Breast epithelium (tissue), 4 donors: ENCODE results near the gene GREB1. TPM values are rescaled to one million over a fixed set of nuclear protein-coding genes. Genes with fewer than 3 reads are reported as not detected.

ENCODE experiments used
- DNase-seq, 2 donors: peaks; one replicate each; pipeline ENCODE4 v3.0.0-alpha.2; 2019; ENCODE audit warnings: low spot score in 2 of 2
- H3K27ac ChIP-seq, 2 donors: fragments of 200-600 bp; sonication (generic) in 1 of 2; one replicate each; pipeline ENCODE4 v1.5.1; 2016 to 2019; ENCODE audit warnings: mild to moderate bottlenecking in 1 of 2
- H3K27me3 ChIP-seq, 2 donors: fragments of 200-600 bp; sonication (generic) in 1 of 2; one replicate each; pipeline versions ENCODE4 v1.5.1 to v1.6.0; 2017 to 2019; ENCODE audit warnings: control low read depth in 1 of 2, mild to moderate bottlenecking in 1 of 2
- H3K36me3 ChIP-seq: fragments of 200-600 bp; one replicate; pipeline ENCODE4 v1.5.1; 2019
- H3K4me1 ChIP-seq, 2 donors: fragments of 200-600 bp; sonication (generic); one replicate each; pipeline ENCODE4 v1.5.1; 2016 to 2019; ENCODE audit warnings: control low read depth in 1 of 2
- H3K4me3 ChIP-seq, 3 donors: fragments of 200-600 bp; sonication (generic); 1 replicate in 2 of 3; 2 replicates in 1 of 3; pipeline ENCODE4 v1.5.1; 2016 to 2019; ENCODE audit warnings: mild to moderate bottlenecking in 3 of 3, moderate library complexity in 2 of 3
- H3K9me3 ChIP-seq, 2 donors: fragments of 200-600 bp; sonication (generic) in 1 of 2; one replicate each; pipeline ENCODE4 v1.5.1; 2016 to 2019; ENCODE audit warnings: control low read depth in 1 of 2
- POLR2A ChIP-seq: fragments of 450-650 bp; IDR thresholded peaks from one replicate; pipeline ENCODE4 v1.6.1; 2016; ENCODE audit warnings: antibody characterized with exemption, mild to moderate bottlenecking, moderate library complexity
- POLR2AphosphoS5 ChIP-seq, 3 donors: sonication (generic); formaldehyde crosslinking; IDR thresholded peaks; one replicate each; pipeline ENCODE4 v1.6.1; 2017; ENCODE audit warnings: antibody characterized with exemption in 3 of 3
- intact Hi-C: fragments of 100-400 bp; cut with DNase I; formaldehyde crosslinking; loops from one replicate; pipeline ENCODE4 v1.15.1; 2023; ENCODE audit warnings: low total_unique reads
- total RNA-seq, 3 donors: library from RNA; depleted of rRNA; stranded (reverse); fragments of >200 nt; gene quantifications; one replicate each; pipeline ENCODE4 v1.1.0, GENCODE V29; 2016
- TF ChIP-seq, protein P1 (sequence below), 3 donors: fragments of 450-650 bp; IDR thresholded peaks; one replicate each; pipeline ENCODE4 v1.5.1; 2016 to 2017; ENCODE audit warnings: antibody characterized with exemption in 3 of 3, mild to moderate bottlenecking in 3 of 3, moderate library complexity in 3 of 3

The GREB1 gene
- total RNA-seq, 3 donors from 2014 or later = 5.4 to 83.6 (median 42.9) TPM

DNA sequence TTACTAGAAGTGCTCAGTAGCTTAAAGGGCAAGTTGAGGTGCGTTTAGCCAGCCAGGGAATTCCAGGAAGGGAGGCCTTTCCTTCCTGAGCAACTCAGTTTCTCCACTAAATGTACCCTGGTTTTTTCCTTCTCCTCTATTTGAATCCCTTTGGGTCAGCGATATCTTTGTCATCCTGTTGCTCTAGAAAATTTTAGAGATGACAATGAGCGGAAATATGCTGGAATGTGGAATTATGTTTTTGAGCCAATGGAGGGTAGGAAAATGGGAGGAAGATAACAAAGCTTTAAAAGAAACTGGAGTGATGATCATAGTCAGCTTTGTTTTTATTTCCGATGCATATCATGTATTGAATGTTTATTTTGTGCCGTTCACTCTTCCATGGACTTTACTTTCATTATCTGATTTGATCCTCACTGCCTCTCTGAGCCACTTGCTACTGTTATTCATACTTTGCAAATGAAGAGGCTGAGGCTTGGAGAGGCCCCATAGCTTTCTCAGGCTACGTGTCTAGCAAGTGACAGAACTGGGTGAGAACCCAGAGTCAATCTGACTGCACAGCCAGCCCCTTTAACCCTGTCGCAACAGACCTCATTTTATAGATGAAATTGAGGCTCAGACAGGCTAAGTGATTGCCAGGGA is 68.8 kb downstream of the GREB1 start:
- intact Hi-C loops = loop anchor here (5.0 kb wide), 1 partner anchor 1470 kb away; no protein-coding TSS in a partner anchor
- no peaks in the 10 kb centered on the region for H3K4me1 ChIP-seq
- H3K27ac ChIP-seq = no peak overlapping the region
- TF ChIP-seq POLR2AphosphoS5 (IDR thresholded peaks at IDR 0.05) (no peak), POLR2A (no peak)
- TF ChIP-seq, protein P1, sequence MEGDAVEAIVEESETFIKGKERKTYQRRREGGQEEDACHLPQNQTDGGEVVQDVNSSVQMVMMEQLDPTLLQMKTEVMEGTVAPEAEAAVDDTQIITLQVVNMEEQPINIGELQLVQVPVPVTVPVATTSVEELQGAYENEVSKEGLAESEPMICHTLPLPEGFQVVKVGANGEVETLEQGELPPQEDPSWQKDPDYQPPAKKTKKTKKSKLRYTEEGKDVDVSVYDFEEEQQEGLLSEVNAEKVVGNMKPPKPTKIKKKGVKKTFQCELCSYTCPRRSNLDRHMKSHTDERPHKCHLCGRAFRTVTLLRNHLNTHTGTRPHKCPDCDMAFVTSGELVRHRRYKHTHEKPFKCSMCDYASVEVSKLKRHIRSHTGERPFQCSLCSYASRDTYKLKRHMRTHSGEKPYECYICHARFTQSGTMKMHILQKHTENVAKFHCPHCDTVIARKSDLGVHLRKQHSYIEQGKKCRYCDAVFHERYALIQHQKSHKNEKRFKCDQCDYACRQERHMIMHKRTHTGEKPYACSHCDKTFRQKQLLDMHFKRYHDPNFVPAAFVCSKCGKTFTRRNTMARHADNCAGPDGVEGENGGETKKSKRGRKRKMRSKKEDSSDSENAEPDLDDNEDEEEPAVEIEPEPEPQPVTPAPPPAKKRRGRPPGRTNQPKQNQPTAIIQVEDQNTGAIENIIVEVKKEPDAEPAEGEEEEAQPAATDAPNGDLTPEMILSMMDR (IDR thresholded peaks at IDR 0.05) = no peak
- H3K9me3 ChIP-seq = no peaks in the 10 kb centered on the region
- no peak for DNase-seq
- no peak overlapping the region for H3K4me3 ChIP-seq
- no peaks in the 10 kb centered on the region for H3K27me3 ChIP-seq
- H3K36me3 ChIP-seq = no peaks in the 10 kb centered on the region

DNA sequence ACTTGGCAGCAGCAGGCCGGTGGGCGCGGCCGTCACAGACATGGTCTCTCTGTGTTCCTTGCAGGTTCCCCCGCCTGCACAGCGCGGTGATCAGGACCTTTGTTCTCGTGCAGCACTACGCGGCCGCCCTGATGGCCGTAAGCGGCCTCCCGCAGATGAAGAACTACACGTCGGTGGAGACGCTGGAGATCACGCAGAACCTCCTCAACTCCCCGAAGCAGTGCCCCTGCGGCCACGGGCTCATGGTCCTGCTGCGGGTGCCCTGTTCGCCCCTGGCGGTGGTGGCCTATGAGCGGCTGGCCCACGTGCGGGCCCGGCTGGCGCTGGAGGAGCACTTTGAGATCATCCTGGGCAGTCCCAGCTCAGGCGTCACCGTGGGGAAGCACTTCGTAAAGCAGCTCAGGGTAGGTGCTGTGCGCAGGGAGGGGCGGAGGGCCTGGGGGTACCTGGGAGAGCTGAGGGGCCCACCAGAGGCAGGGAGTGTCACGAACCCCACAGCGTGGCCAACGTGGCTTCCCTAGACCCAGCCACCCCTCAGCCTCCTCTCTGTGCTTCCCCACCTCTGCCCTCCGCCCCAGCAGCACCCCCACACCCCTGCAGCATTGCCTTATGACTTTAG is 76.9 kb downstream of the GREB1 start:
- H3K4me1 ChIP-seq = no peaks in the 10 kb centered on the region
- no peak for DNase-seq
- no peaks in the 10 kb centered on the region for H3K36me3 ChIP-seq
- H3K4me3 ChIP-seq = no peak overlapping the region
- TF ChIP-seq POLR2AphosphoS5 (IDR thresholded peaks at IDR 0.05) = no peak
- TF ChIP-seq, protein P1 (IDR thresholded peaks at IDR 0.05) = no peak
- TF ChIP-seq POLR2A = no peak
- no peaks in the 10 kb centered on the region for H3K9me3 ChIP-seq
- H3K27ac ChIP-seq = no peak overlapping the region
- intact Hi-C loops = loop anchor here (10.0 kb wide), 1 partner anchor 76 kb away; the partner anchor contains the start of gene GREB1
- H3K27me3 ChIP-seq = no peaks in the 10 kb centered on the region

DNA sequence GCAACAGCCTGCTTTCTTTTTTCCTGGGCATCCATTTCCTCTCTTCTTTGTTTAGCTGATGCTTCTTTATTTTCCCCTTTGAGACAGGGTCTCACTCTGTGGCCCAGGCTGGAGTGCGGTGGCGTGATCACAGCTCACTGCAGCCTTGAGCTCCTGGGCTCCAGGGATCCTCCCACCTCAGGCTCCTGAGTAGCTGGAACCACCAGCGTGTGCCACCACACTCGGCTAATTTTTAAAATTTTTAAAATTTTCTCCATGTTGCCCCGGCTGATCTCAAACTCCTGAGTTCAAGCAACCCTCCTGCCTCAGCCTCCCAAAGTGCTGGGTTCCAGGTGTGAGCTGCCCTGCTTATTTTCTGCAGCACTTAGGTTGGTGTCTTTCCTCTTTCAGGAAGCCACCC is 77.4 kb downstream of the GREB1 start:
- no peaks in the 10 kb centered on the region for H3K27me3 ChIP-seq
- H3K4me3 ChIP-seq = no peak overlapping the region
- DNase-seq = no peak
- intact Hi-C loops = loop anchor here (10.0 kb wide), 1 partner anchor 76 kb away; the partner anchor contains the start of gene GREB1
- H3K4me1 ChIP-seq = no peaks in the 10 kb centered on the region
- no peaks in the 10 kb centered on the region for H3K9me3 ChIP-seq
- no peaks in the 10 kb centered on the region for H3K36me3 ChIP-seq
- no peak overlapping the region for H3K27ac ChIP-seq
- TF ChIP-seq POLR2AphosphoS5 (IDR thresholded peaks at IDR 0.05) = no peak
- TF ChIP-seq, protein P1 (IDR thresholded peaks at IDR 0.05) = no peak
- TF ChIP-seq POLR2A = no peak

DNA sequence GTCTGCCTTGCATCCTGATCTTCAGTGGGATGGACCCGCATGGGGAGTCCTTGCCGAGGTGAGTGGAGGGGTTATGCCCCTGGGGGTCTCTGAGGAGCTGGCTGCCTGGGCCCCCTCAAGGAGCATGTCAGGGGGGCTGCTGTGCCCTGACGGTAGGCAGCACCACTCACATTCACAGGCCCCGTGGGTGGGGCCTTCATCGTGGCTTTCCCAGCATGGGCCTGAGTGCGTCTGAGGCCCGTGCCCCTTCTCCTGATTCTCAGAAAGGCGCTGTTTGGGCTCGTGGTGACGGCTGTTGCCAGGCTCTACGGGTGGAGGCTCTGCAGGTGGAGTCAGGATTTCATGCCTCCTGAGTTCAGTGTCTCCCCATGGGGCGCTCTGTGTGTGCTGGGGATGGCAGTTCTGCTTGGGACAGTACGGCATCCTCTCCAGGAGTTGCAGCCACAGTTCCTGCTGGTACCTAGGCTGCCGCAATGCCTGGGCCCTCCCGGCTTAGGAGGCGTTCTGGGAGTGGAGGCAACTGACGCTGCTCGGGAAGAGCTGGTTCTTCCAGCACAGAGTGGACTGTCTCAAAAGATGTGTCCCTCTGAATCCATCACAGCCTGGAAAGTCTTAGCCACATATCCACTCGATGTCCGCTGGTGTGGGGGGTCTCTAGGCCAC is 78.8 kb downstream of the GREB1 start:
- Histone ChIP-seq H3K4me1 (no peaks in the 10 kb centered on the region), H3K9me3 (no peaks in the 10 kb centered on the region), H3K4me3 (no peak overlapping the region), H3K36me3 (no peaks in the 10 kb centered on the region), H3K27ac (peak overlapping the region in 1 of 2 donors; percentile 55), H3K27me3 (no peaks in the 10 kb centered on the region)
- no peak for DNase-seq
- intact Hi-C loops = loop anchor here (10.0 kb wide), 1 partner anchor 78 kb away; the partner anchor contains the start of gene GREB1
- TF ChIP-seq, protein P1 (IDR thresholded peaks at IDR 0.05) = no peak
- TF ChIP-seq POLR2A (no peak), POLR2AphosphoS5 (IDR thresholded peaks at IDR 0.05) (no peak)
